Ovary (tissue), 9 donors: ENCODE measurements around the gene APLN. TPM values are rescaled to one million over a fixed set of nuclear protein-coding genes. Genes with fewer than 3 reads are reported as not detected.

Experiments
- DNase-seq, 5 donors: peaks; one replicate each; pipeline ENCODE4 v3.0.0-alpha.2; 2019 to 2020
- H3K27ac ChIP-seq, 2 donors: fragments of 200-600 bp; one replicate each; pipeline versions ENCODE4 v1.5.1 to v1.8.0; 2019 to 2022
- H3K27me3 ChIP-seq: fragments of 200-600 bp; one replicate; pipeline ENCODE4 v1.8.0; 2022
- H3K36me3 ChIP-seq: fragments of 200-600 bp; sonication (generic); one replicate; pipeline ENCODE4 v1.5.1; 2019
- H3K4me1 ChIP-seq: one replicate; pipeline ENCODE4 v1.8.1; 2013; ENCODE audit warnings: mild to moderate bottlenecking, moderate library complexity; ENCODE audit not compliant: insufficient read depth
- H3K4me3 ChIP-seq: fragments of 200-600 bp; sonication (generic); one replicate; pipeline ENCODE4 v1.5.1; 2017
- H3K9me3 ChIP-seq, 2 donors: fragments of 200-600 bp in 1 of 2; sonication (generic) in 1 of 2; one replicate each; pipeline versions ENCODE4 v1.5.1 to v1.8.1; 2013 to 2019; ENCODE audit warnings: mild to moderate bottlenecking in 1 of 2, moderate library complexity in 1 of 2
- CTCF ChIP-seq, 3 donors: fragments of 450-650 bp in 2 of 3; fragments of 200-600 bp in 1 of 3; IDR thresholded peaks; one replicate each; pipeline versions ENCODE4 v1.5.1 to v1.8.0; 2016 to 2022; ENCODE audit warnings: antibody characterized with exemption in 3 of 3, mild to moderate bottlenecking in 1 of 3
- EP300 ChIP-seq: sonication (generic); formaldehyde crosslinking; IDR thresholded peaks from one replicate; pipeline ENCODE4 v1.6.1; 2017; ENCODE audit warnings: antibody characterized with exemption
- POLR2A ChIP-seq: fragments of 450-650 bp; IDR thresholded peaks from one replicate; pipeline ENCODE4 v1.6.1; 2017; ENCODE audit warnings: antibody characterized with exemption, mild to moderate bottlenecking, moderate library complexity
- WGBS, 3 donors: extraction: QIAGEN DNeasy Blood & Tissue Kit in 1 of 3; methylation state at CpG; one replicate each; pipeline versions ENCODE4 v1.1.5 to v1.1.7; 2013 to 2017; 5-methylcytosine and 5-hydroxymethylcytosine counted together
- intact Hi-C, 4 donors: fragments of 100-400 bp; cut with DNase I; formaldehyde crosslinking; loops; one replicate each; pipeline versions ENCODE4 v1.11.0 to v1.15.1; 2022 to 2023
- polyA plus RNA-seq, 2 donors: library from polyadenylated mRNA; stranded (reverse); fragments of 200-250 nt in 1 of 2; fragments of 350-450 nt in 1 of 2; fragmentation: Illumina TruSeq in 1 of 2; extraction: RNeasy Lipid Tissue Mini Kit (QIAGEN cat#74804) in 1 of 2; gene quantifications; one replicate each; pipeline ENCODE4 v1.2.3, GENCODE V29; 2013 to 2014
- total RNA-seq, 7 donors: library from RNA; depleted of rRNA in 2 of 7; stranded (reverse); fragments of >200 nt in 2 of 7; fragmentation: NEBNext Ultra II Directional in 3 of 7; extraction: Animal tissue kit (Norgen Biotek cat#: 25700) in 3 of 7; gene quantifications; one replicate each; pipeline versions ENCODE4 v1.1.0 to v1.2.4, GENCODE V29; 2016 to 2023
- donor health status: DM: no; HTN: no; CAD: no; lungs with moderate emphysema.
- donor health status: DM: no; HTN: no; CAD: no.
- donor health status: Bipolar disorder and iron deficiency.
- donor health status: DM: yes; HTN: yes; CAD: no.
- donor health status: DM: no; HTN: no; CAD: no.
- donor health status: DM: yes; HTN: yes; CAD: no.

Gene APLN
- total and polyA plus RNA-seq, 9 donors: 0.72 to 14.5 (median 3.4) TPM

GRCh38 chrX:129698150-129698549, 43.4 kb upstream of the APLN start:
- intact Hi-C loops: no loop called here

GRCh38 chrX:129697204-129697829, 42.6 kb upstream of the APLN start:
- Histone ChIP-seq H3K9me3 (no peaks in the 10 kb centered on the region), H3K27ac (no peak overlapping the region), H3K4me3 (no peak overlapping the region), H3K4me1 (no peaks in the 10 kb centered on the region), H3K27me3 (no peaks in the 10 kb centered on the region), H3K36me3 (no peaks in the 10 kb centered on the region)
- 59 to 69% (median 68%) methylated on average over 9 of the region's 9 CpGs for WGBS, 3 donors
- no peak for TF ChIP-seq POLR2A
- TF ChIP-seq CTCF (IDR thresholded peaks at IDR 0.05): no peak
- TF ChIP-seq EP300: no peak
- no peak for DNase-seq
- intact Hi-C loops: no loop called here

More at GRCh38 chrX:129698150-129698549, 43.4 kb upstream of the APLN start:
- TF ChIP-seq POLR2A (no peak), CTCF (IDR thresholded peaks at IDR 0.05) (no peak), EP300 (no peak)
- no peak overlapping the region for H3K27ac ChIP-seq
- no peak for DNase-seq
- H3K36me3 ChIP-seq: no peaks in the 10 kb centered on the region
- H3K4me1 ChIP-seq: no peaks in the 10 kb centered on the region
- no peak overlapping the region for H3K4me3 ChIP-seq
- no peaks in the 10 kb centered on the region for H3K27me3 ChIP-seq
- H3K9me3 ChIP-seq: no peaks in the 10 kb centered on the region

- H3K4me1 ChIP-seq: no peaks in the 10 kb centered on the region
- no peak overlapping the region for H3K4me3 ChIP-seq
- H3K27ac ChIP-seq: no peak overlapping the region
- TF ChIP-seq POLR2A: no peak
- TF ChIP-seq EP300: no peak
- no peak for TF ChIP-seq CTCF (IDR thresholded peaks at IDR 0.05)
- H3K36me3 ChIP-seq: no peaks in the 10 kb centered on the region
- 61 to 68% (median 63%) methylated on average over 8 of the region's 8 CpGs for WGBS, 3 donors
- H3K9me3 ChIP-seq: no peaks in the 10 kb centered on the region
- H3K27me3 ChIP-seq: no peaks in the 10 kb centered on the region
- DNase-seq: no peak
- intact Hi-C loops: no loop called here
Observed at GRCh38 chrX:129696463-129697155, 41.9 kb upstream of the APLN start.

- H3K9me3 ChIP-seq: no peaks in the 10 kb centered on the region
- no peaks in the 10 kb centered on the region for H3K27me3 ChIP-seq
- no peaks in the 10 kb centered on the region for H3K4me1 ChIP-seq
- H3K36me3 ChIP-seq: no peaks in the 10 kb centered on the region
- DNase-seq: no peak
- TF ChIP-seq CTCF (IDR thresholded peaks at IDR 0.05): no peak
- no peak overlapping the region for H3K4me3 ChIP-seq
- WGBS, 3 donors: 79 to 87% (median 85%) methylated on average over 8 of the region's 8 CpGs
- intact Hi-C loops: no loop called here
- H3K27ac ChIP-seq: no peak overlapping the region
Observed at GRCh38 chrX:129695937-129696336, 41.2 kb upstream of the APLN start.
